DND-41 (cell line): ENCODE measurements around the gene UBE2U.

Source experiments
- ATAC-seq: fragments of 200-7000 bp; cut with Tn5 transposase; 3 replicates; pipeline ENCODE4 v1.9.1; 2021; ENCODE audit warnings: low read depth; ENCODE audit not compliant: insufficient read depth
- DNase-seq: peaks from one replicate; pipeline ENCODE4 v3.0.0-alpha.2; 2020
- H2AFZ ChIP-seq: 2 replicates; pipeline ENCODE4 v1.6.0; 2012; ENCODE audit warnings: low read depth, low read length
- H3K27ac ChIP-seq: 2 replicates; pipeline ENCODE4 v1.5.1; 2012; ENCODE audit warnings: low read length, inconsistent platforms
- H3K27me3 ChIP-seq: fragments of 200-600 bp; sonication (generic); 2 replicates; pipeline ENCODE4 v1.6.0; 2012; ENCODE audit warnings: low read length, mild to moderate bottlenecking, inconsistent platforms; ENCODE audit not compliant: insufficient read depth, poor library complexity
- H3K36me3 ChIP-seq: 2 replicates; pipeline ENCODE4 v1.5.1; 2012; ENCODE audit warnings: low read length, inconsistent platforms; ENCODE audit not compliant: insufficient read depth
- H3K4me1 ChIP-seq: 2 replicates; pipeline ENCODE4 v1.5.1; 2012; ENCODE audit warnings: mild to moderate bottlenecking, low read length; ENCODE audit not compliant: insufficient read depth
- H3K4me2 ChIP-seq: 2 replicates; pipeline ENCODE4 v1.6.0; 2012; ENCODE audit warnings: mild to moderate bottlenecking, moderate library complexity, low read length, inconsistent platforms; ENCODE audit not compliant: insufficient read depth
- H3K4me3 ChIP-seq, 2 experiments: fragments of 200-600 bp in 1 of 2; shearing (Covaris generic) in 1 of 2; 2 replicates each; pipeline ENCODE4 v1.5.1; 2012 to 2016; ENCODE audit warnings: inconsistent platforms in 2 of 2, low read length in 2 of 2, mild to moderate bottlenecking in 2 of 2, low read depth in 1 of 2, moderate library complexity in 1 of 2
- H3K79me2 ChIP-seq: 2 replicates; pipeline ENCODE4 v1.6.0; 2012; ENCODE audit warnings: low read length, inconsistent platforms; ENCODE audit not compliant: insufficient read depth
- H3K9ac ChIP-seq: 2 replicates; pipeline ENCODE4 v1.6.0; 2012; ENCODE audit warnings: low read depth, mild to moderate bottlenecking, inconsistent platforms, low read length, moderate library complexity
- H3K9me3 ChIP-seq: 2 replicates; pipeline ENCODE4 v1.5.1; 2012; ENCODE audit warnings: low read length, moderate library complexity, mild to moderate bottlenecking, inconsistent platforms; ENCODE audit not compliant: insufficient read depth, severe bottlenecking
- H4K20me1 ChIP-seq: 2 replicates; pipeline ENCODE4 v1.6.0; 2012; ENCODE audit warnings: low read length; ENCODE audit not compliant: insufficient read depth
- CTCF ChIP-seq: IDR thresholded peaks from 2 replicates; pipeline ENCODE4 v1.5.1; 2012; ENCODE audit warnings: borderline replicate concordance, low read length, moderate library complexity, mild to moderate bottlenecking; ENCODE audit not compliant: poor library complexity, severe bottlenecking; ENCODE audit errors: extremely low read depth
- EZH2 ChIP-seq: IDR thresholded peaks from 3 replicates; pipeline ENCODE4 v1.6.1; 2012; ENCODE audit warnings: borderline replicate concordance, low read depth, mild to moderate bottlenecking, moderate library complexity, low read length, inconsistent platforms; ENCODE audit not compliant: severe bottlenecking

UBE2U gene

DNA sequence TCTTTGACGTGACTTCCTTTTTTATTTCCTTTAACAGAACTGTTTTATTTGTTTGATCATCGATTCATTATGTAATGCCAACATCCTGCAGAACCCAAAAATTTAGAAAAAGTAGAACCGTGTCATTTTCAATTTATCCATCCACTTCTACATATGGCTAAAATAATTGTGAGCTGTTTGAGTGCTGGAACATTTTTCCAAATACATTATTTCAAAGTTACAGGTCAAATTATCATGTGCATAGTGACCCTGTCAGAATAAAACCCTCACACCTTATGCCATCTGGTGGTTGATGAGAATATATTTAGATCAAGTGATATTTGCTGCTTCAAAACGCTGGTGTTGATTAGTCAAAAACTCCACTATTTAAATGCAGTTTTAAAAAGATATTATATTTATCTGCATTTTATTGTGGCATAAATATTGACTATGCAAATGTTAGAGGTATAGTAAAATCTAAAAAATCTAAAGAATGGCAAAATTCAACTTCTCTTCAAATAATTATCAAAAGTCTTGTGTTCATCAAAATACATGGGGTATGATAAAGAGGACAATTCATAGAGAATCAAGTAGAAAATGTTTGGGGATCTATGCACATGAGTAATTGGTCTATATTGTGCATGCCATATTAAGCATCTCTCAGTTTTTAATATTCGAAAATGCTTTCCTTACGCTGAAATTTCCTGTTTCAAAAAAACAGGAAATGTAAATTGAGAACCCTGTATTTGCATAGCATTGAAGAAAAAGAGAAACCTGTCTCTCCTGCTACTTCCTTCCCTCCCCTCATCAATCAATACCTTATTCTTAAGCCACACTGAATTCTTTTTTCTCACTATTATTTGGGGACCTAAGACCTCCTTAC lies 39.7 kb downstream of the UBE2U start:
- ATAC-seq (no peak), DNase-seq (no peak)
- Histone ChIP-seq H3K4me3 (no peak overlapping the region), H3K27me3 (peaks cover 10% of the 10 kb centered on the region), H3K9ac (no peak overlapping the region), H3K4me1 (peaks cover 4% of the 10 kb centered on the region; the same call in 1 of the 2 replicates), H3K4me2 (no peak overlapping the region), H3K27ac (no peak overlapping the region), H3K79me2 (no peaks in the 10 kb centered on the region), H3K36me3 (no peaks in the 10 kb centered on the region), H3K9me3 (no peaks in the 10 kb centered on the region), H2AFZ (no peak overlapping the region), H4K20me1 (no peaks in the 10 kb centered on the region)
- TF ChIP-seq CTCF: peak; percentile 43
- TF ChIP-seq EZH2: no peak

- no peaks in the 10 kb centered on the region for H3K36me3 ChIP-seq
- H3K4me1 ChIP-seq: peaks cover 4% of the 10 kb centered on the region; the same call in 1 of the 2 replicates
- H3K9me3 ChIP-seq: no peaks in the 10 kb centered on the region
- no peak overlapping the region for H3K9ac ChIP-seq
- DNase-seq (no peak), ATAC-seq (no peak)
- no peak for TF ChIP-seq EZH2
- no peak for TF ChIP-seq CTCF
- H3K27ac ChIP-seq: no peak overlapping the region
- no peaks in the 10 kb centered on the region for H4K20me1 ChIP-seq
- H3K4me2 ChIP-seq: no peak overlapping the region
- no peak overlapping the region for H2AFZ ChIP-seq
- no peak overlapping the region for H3K4me3 ChIP-seq
- H3K27me3 ChIP-seq: peaks cover 10% of the 10 kb centered on the region
- H3K79me2 ChIP-seq: no peaks in the 10 kb centered on the region
Observed at GRCh38 chr1:64243757-64244080, 40.3 kb downstream of the UBE2U start.

DNA sequence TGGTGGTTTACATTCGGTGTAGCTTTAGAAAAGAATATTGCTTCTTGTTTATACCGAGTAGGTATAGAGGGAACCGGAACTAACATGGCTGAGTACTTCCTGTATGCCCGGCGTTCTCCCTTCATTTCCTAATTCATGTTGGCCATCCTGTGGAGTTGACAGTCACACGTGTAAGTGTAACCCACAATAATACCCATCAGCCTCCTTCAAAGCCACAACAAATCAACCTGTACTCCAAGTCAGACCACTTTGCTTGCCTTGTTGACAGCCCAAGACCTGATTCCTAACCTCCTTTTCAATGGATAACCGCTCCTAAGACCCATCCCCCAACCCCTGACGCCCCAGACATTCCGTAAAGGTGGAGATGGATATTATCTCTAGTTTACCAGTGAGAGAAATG lies 42.1 kb downstream of the UBE2U start:
- DNase-seq (no peak), ATAC-seq (peak; percentile 48; the same call in 1 of the 3 replicates)
- no peaks in the 10 kb centered on the region for H4K20me1 ChIP-seq
- H3K9ac ChIP-seq: no peak overlapping the region
- H3K27ac ChIP-seq: no peak overlapping the region
- H3K36me3 ChIP-seq: no peaks in the 10 kb centered on the region
- H3K79me2 ChIP-seq: no peaks in the 10 kb centered on the region
- H2AFZ ChIP-seq: no peak overlapping the region
- H3K4me2 ChIP-seq: peak overlapping the region; percentile 32; the same call in 1 of the 2 replicates
- TF ChIP-seq CTCF (no peak), EZH2 (no peak)
- H3K9me3 ChIP-seq: no peaks in the 10 kb centered on the region
- peaks cover 10% of the 10 kb centered on the region for H3K27me3 ChIP-seq
- peaks cover 4% of the 10 kb centered on the region; the same call in 1 of the 2 replicates for H3K4me1 ChIP-seq
- no peak overlapping the region for H3K4me3 ChIP-seq
